Measurements from ENCODE around the gene ZEB2.
A peak's percentile ranks its signal among the peaks of the same experiment; 100 is the strongest.

ZEB2 gene

GRCh38 chr2:144519934-144520731, at the start of gene ZEB2:
TSS of gene ZEB2 (minus strand) at chr2:144520119. CDS start at chr2:144517350, 2,769 bp downstream.
- peak; percentile 11 for DNase-seq (ENCODE audit: low read depth)
- TF ChIP-seq, protein P1, sequence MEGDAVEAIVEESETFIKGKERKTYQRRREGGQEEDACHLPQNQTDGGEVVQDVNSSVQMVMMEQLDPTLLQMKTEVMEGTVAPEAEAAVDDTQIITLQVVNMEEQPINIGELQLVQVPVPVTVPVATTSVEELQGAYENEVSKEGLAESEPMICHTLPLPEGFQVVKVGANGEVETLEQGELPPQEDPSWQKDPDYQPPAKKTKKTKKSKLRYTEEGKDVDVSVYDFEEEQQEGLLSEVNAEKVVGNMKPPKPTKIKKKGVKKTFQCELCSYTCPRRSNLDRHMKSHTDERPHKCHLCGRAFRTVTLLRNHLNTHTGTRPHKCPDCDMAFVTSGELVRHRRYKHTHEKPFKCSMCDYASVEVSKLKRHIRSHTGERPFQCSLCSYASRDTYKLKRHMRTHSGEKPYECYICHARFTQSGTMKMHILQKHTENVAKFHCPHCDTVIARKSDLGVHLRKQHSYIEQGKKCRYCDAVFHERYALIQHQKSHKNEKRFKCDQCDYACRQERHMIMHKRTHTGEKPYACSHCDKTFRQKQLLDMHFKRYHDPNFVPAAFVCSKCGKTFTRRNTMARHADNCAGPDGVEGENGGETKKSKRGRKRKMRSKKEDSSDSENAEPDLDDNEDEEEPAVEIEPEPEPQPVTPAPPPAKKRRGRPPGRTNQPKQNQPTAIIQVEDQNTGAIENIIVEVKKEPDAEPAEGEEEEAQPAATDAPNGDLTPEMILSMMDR (IDR thresholded peaks at IDR 0.05; ENCODE audit: insufficient read depth, low read depth, low read length, missing control alignments), result peak; percentile 20
- H3K4me3 ChIP-seq (ENCODE audit: low read depth, low read length), result 0 out of 2 replicates have a peak within 1 kb of the TSS, but pooled peaks have one; percentile 5

DNA sequence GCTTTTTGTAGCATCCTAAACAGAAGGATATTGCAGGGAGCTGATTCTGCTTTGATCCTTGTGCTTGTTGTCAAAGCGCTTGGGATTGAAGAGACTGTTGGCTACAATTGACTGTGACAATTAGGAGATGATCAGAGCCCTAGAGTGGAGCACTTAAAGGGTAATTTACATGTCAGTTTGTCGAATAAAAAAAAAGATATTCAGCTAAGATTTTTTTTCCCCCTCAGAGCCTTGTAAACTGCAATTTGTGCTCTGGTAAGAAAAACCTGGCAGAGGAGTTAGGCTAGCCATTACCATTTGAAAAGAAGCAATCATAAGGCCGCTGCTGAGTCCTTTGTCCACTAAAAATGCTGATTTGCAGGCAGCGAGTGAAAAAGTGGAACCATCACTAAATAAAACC, 47.8 kb upstream of the ZEB2 start:
- TF ChIP-seq, protein P1 (IDR thresholded peaks at IDR 0.05; ENCODE audit: insufficient read depth, low read depth, low read length, missing control alignments), result no peak
- DNase-seq (ENCODE audit: low read depth), result no peak
- no peak overlapping the region for H3K4me3 ChIP-seq (ENCODE audit: low read depth, low read length)

GRCh38 chr2:144566448-144566847, 46.5 kb upstream of the ZEB2 start:
- DNase-seq (ENCODE audit: low read depth), result no peak

DNA sequence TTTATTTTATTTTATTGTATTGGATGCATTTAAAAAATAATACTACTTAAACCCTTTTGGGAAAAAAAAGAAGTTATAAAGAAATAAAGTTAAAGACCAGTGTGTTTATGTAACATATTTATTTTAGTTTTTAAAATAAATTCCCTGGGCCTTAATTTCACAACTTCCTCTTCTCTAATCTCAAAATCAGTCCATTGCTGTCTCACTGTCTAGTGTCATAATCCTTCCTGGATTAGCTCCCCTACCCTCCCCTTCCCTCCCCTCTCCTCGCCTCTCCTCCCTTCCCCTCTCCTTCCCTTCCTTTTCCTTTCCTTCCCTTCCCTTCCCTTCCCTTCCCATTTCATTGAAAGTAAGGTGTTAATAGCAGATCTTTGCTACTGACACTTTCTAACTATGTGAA, 40.3 kb upstream of the ZEB2 start:
- H3K4me3 ChIP-seq (ENCODE audit: low read depth, low read length), result no peak overlapping the region
- TF ChIP-seq, protein P1 (IDR thresholded peaks at IDR 0.05; ENCODE audit: insufficient read depth, low read depth, low read length, missing control alignments), result no peak
- DNase-seq (ENCODE audit: low read depth), result no peak

More at GRCh38 chr2:144566448-144566847, 46.5 kb upstream of the ZEB2 start:
- TF ChIP-seq, protein P1 (IDR thresholded peaks at IDR 0.05; ENCODE audit: insufficient read depth, low read depth, low read length, missing control alignments), result no peak
- no peak overlapping the region for H3K4me3 ChIP-seq (ENCODE audit: low read depth, low read length)

DNA sequence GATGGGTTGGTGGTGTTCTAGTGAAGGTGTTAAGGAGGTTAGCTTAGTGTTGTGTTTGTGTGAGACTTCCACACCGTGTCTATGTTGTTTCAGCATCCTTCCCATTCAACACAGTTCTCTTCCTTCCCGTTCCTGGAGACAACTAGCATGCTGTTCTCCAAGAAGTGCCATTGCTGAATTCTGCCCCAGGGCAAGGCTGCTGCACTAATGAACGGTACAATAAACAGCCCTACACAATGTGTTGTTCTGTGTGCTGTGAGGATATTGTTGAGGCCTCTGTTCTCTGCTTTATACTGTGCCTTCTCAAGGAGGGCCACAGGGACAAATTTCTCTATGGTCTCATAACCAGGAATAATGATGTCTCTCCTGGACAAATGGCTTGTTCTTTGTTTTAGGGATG, 39.8 kb upstream of the ZEB2 start:
- TF ChIP-seq, protein P1 (IDR thresholded peaks at IDR 0.05; ENCODE audit: insufficient read depth, low read depth, low read length, missing control alignments), result no peak
- H3K4me3 ChIP-seq (ENCODE audit: low read depth, low read length), result no peak overlapping the region
- DNase-seq (ENCODE audit: low read depth), result no peak

DNA sequence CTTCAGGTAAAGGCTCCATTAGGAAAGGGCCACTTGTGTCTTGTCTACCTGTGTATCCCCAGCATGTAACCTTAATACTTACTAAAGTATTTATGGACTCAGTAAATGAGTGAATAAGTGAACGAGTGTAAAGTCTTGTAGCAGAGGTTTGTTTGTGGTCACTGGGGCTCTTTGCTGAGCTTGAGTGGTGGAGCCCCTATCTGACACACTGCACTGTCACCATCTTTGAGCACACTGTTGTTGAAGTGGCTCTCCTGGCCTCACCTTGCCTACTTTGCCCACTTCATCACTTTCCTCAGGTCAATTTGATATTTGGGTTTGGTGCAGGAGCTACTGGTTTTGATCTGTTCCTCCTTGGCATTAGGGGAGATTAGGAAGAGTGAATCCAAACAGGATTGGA, 39.3 kb upstream of the ZEB2 start:
- TF ChIP-seq, protein P1 (IDR thresholded peaks at IDR 0.05; ENCODE audit: insufficient read depth, low read depth, low read length, missing control alignments), result no peak
- no peak overlapping the region for H3K4me3 ChIP-seq (ENCODE audit: low read depth, low read length)
- no peak for DNase-seq (ENCODE audit: low read depth)

Data from GM12865 (cell line).